ENCODE measurements around the gene ANKRD60.

GRCh38 chr20:58175836-58176235 lies 52.6 kb downstream of the ANKRD60 start:
- TF ChIP-seq CTCF (conservative IDR thresholded peaks at IDR 0.05; ENCODE audit: low read depth, low read length) (no peak), EZH2 (IDR thresholded peaks at IDR 0.05; ENCODE audit: borderline replicate concordance, low read depth, low read length, poor library complexity, severe bottlenecking) (no peak)

Measured in A673 (cell line).